Astrocyte (in vitro differentiated cells and primary cell): ENCODE results near the gene NOTCH2. TPM values are rescaled to one million over a fixed set of nuclear protein-coding genes. Genes with fewer than 3 reads are reported as not detected.

Source experiments
- DNase-seq: peaks from one replicate; pipeline ENCODE4 v3.0.0-alpha.2; 2010; ENCODE audit warnings: low read depth
- FAIRE-seq: peaks from 2 replicates; lab custom pipeline; 2011; peaks lifted over from hg19 to GRCh38; lab: Jason Lieb, UNC
- H2AFZ ChIP-seq: 2 replicates; pipeline ENCODE4 v1.6.0; 2012; ENCODE audit warnings: low read depth, low read length, inconsistent platforms
- H3K27ac ChIP-seq: 2 replicates; pipeline ENCODE4 v1.5.1; 2011; ENCODE audit warnings: low read depth, low read length, inconsistent platforms
- H3K27me3 ChIP-seq: 2 replicates; pipeline ENCODE4 v1.6.0; 2011; ENCODE audit warnings: low read length, inconsistent platforms; ENCODE audit not compliant: insufficient read depth
- H3K36me3 ChIP-seq: 2 replicates; pipeline ENCODE4 v1.5.1; 2011; ENCODE audit warnings: low read length, inconsistent platforms; ENCODE audit not compliant: insufficient read depth
- H3K4me1 ChIP-seq: 2 replicates; pipeline ENCODE4 v1.5.1; 2011; ENCODE audit warnings: low read length, inconsistent platforms; ENCODE audit not compliant: insufficient read depth
- H3K4me2 ChIP-seq: 2 replicates; pipeline ENCODE4 v1.6.0; 2012; ENCODE audit warnings: low read length, inconsistent platforms
- H3K4me3 ChIP-seq: 2 replicates; pipeline ENCODE4 v1.5.1; 2011; ENCODE audit warnings: low read depth, mild to moderate bottlenecking, low read length, inconsistent platforms; ENCODE audit not compliant: insufficient read depth
- H3K79me2 ChIP-seq: 2 replicates; pipeline ENCODE4 v1.6.0; 2012; ENCODE audit warnings: mild to moderate bottlenecking, low read length, inconsistent platforms; ENCODE audit not compliant: insufficient read depth
- H3K9ac ChIP-seq: 2 replicates; pipeline ENCODE4 v1.6.0; 2012; ENCODE audit warnings: mild to moderate bottlenecking, low read length, inconsistent platforms
- H3K9me3 ChIP-seq: 2 replicates; pipeline ENCODE4 v1.5.1; 2012; ENCODE audit warnings: low read depth, mild to moderate bottlenecking, low read length, inconsistent platforms; ENCODE audit not compliant: insufficient read depth
- H4K20me1 ChIP-seq: 2 replicates; pipeline ENCODE4 v1.6.0; 2012; ENCODE audit warnings: low read length, inconsistent platforms; ENCODE audit not compliant: insufficient read depth
- H3K27ac Mint-ChIP-seq: one replicate; pipeline ENCODE4 v1.8.0; 2021; ENCODE audit warnings: mild to moderate bottlenecking, mixed read lengths; ENCODE audit not compliant: unreplicated experiment
- H3K27me3 Mint-ChIP-seq: one replicate; pipeline ENCODE4 v1.8.0; 2021; ENCODE audit warnings: low read depth, mixed read lengths; ENCODE audit not compliant: unreplicated experiment
- H3K36me3 Mint-ChIP-seq: one replicate; pipeline ENCODE4 v1.8.0; 2021; ENCODE audit warnings: low read depth, mixed read lengths; ENCODE audit not compliant: unreplicated experiment
- H3K4me1 Mint-ChIP-seq: one replicate; pipeline ENCODE4 v1.8.0; 2021; ENCODE audit warnings: low read depth, mixed read lengths; ENCODE audit not compliant: unreplicated experiment
- H3K4me3 Mint-ChIP-seq: one replicate; pipeline ENCODE4 v1.8.0; 2021; ENCODE audit warnings: mild to moderate bottlenecking, moderate library complexity, mixed read lengths; ENCODE audit not compliant: unreplicated experiment
- H3K9me3 Mint-ChIP-seq: one replicate; pipeline ENCODE4 v1.8.0; 2021; ENCODE audit warnings: mild to moderate bottlenecking, mixed read lengths; ENCODE audit not compliant: unreplicated experiment
- CTCF ChIP-seq: IDR thresholded peaks from 2 replicates; pipeline ENCODE4 v1.5.1; 2011; ENCODE audit warnings: low read depth, mild to moderate bottlenecking, inconsistent platforms, low read length, moderate library complexity; ENCODE audit not compliant: insufficient read depth
- EZH2 ChIP-seq: IDR thresholded peaks from 2 replicates; pipeline ENCODE4 v1.6.1; 2012; ENCODE audit warnings: mild to moderate bottlenecking, low read length, inconsistent platforms; ENCODE audit not compliant: insufficient read depth
- total RNA-seq: library from RNA; stranded (reverse); gene quantifications from 2 replicates; pipeline ENCODE4 v1.2.1, GENCODE V29; 2021

NOTCH2 gene
- total RNA-seq, 1 donor from 2014 or later = 194 TPM

- Mint-ChIP-seq H3K27me3 (no peaks in the 10 kb centered on the region), H3K4me3 (no peak overlapping the region), H3K4me1 (peaks cover 15% of the 10 kb centered on the region), H3K36me3 (peaks cover 42% of the 10 kb centered on the region), H3K27ac (peak overlapping the region; percentile 3), H3K9me3 (no peaks in the 10 kb centered on the region)
- H2AFZ ChIP-seq = no peak overlapping the region
- no peak overlapping the region for H3K9ac ChIP-seq
- H3K4me3 ChIP-seq = no peak overlapping the region
- H3K36me3 ChIP-seq = peaks cover 6% of the 10 kb centered on the region
- DNase-seq (no peak), FAIRE-seq (no peak)
- H3K27ac ChIP-seq = no peak overlapping the region
- H3K79me2 ChIP-seq = peaks cover 31% of the 10 kb centered on the region
- H3K27me3 ChIP-seq = no peaks in the 10 kb centered on the region
- no peak overlapping the region for H3K4me2 ChIP-seq
- TF ChIP-seq CTCF (no peak), EZH2 (no peak)
- peaks cover 42% of the 10 kb centered on the region for H4K20me1 ChIP-seq
- no peaks in the 10 kb centered on the region for H3K4me1 ChIP-seq
- H3K9me3 ChIP-seq = no peaks in the 10 kb centered on the region
Measured at GRCh38 chr1:119975006-119975405, 94.5 kb downstream of the NOTCH2 start.

DNA sequence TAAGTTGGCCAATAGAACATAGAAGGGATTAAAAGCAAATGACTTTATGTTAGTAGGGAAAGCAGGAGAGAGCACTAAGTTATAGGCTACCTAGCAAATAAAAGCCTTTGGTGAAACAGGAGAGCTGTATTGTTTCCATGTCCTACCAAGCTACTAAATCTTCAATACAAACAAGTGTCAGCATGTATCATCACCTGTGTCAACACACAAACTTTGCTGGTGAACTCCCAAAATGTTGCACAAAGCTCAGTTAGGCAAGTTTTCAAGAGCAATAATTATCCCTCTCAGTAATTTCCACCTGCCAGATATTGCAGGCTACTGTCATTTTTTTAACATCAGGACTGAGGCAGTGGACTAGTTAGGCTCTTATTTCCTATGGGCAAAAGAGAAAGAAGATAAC, 95.4 kb downstream of the NOTCH2 start:
- H3K9ac ChIP-seq = no peak overlapping the region
- H2AFZ ChIP-seq = no peak overlapping the region
- no peak for TF ChIP-seq CTCF
- TF ChIP-seq EZH2 = no peak
- peaks cover 45% of the 10 kb centered on the region for H4K20me1 ChIP-seq
- no peaks in the 10 kb centered on the region for H3K27me3 ChIP-seq
- DNase-seq (no peak), FAIRE-seq (no peak)
- no peak overlapping the region for H3K4me2 ChIP-seq
- H3K4me1 ChIP-seq = no peaks in the 10 kb centered on the region
- Mint-ChIP-seq H3K36me3 (peaks cover 42% of the 10 kb centered on the region), H3K4me1 (peaks cover 15% of the 10 kb centered on the region), H3K4me3 (no peak overlapping the region), H3K27me3 (no peaks in the 10 kb centered on the region), H3K9me3 (no peaks in the 10 kb centered on the region), H3K27ac (no peak overlapping the region)
- H3K9me3 ChIP-seq = no peaks in the 10 kb centered on the region
- peaks cover 28% of the 10 kb centered on the region for H3K79me2 ChIP-seq
- H3K4me3 ChIP-seq = no peak overlapping the region
- peaks cover 6% of the 10 kb centered on the region for H3K36me3 ChIP-seq
- H3K27ac ChIP-seq = no peak overlapping the region

- Histone ChIP-seq H3K27ac (no peak overlapping the region), H3K27me3 (no peaks in the 10 kb centered on the region), H3K79me2 (peaks cover 18% of the 10 kb centered on the region), H3K36me3 (peaks cover 15% of the 10 kb centered on the region), H3K9me3 (no peaks in the 10 kb centered on the region), H4K20me1 (peaks cover 51% of the 10 kb centered on the region), H3K9ac (no peak overlapping the region), H2AFZ (no peak overlapping the region), H3K4me1 (no peaks in the 10 kb centered on the region), H3K4me3 (no peak overlapping the region), H3K4me2 (no peak overlapping the region)
- DNase-seq = no peak
- no peak for FAIRE-seq
- Mint-ChIP-seq H3K27me3 (no peaks in the 10 kb centered on the region), H3K27ac (no peak overlapping the region), H3K36me3 (peaks cover 46% of the 10 kb centered on the region), H3K4me3 (no peak overlapping the region), H3K9me3 (no peaks in the 10 kb centered on the region), H3K4me1 (peaks cover 17% of the 10 kb centered on the region)
- TF ChIP-seq CTCF = no peak
- TF ChIP-seq EZH2 = no peak
Measured at GRCh38 chr1:119971710-119972570, 97.5 kb downstream of the NOTCH2 start.
